HEK293 (cell line): ENCODE data around the gene ZNF18.

Experiments used
- BCL11A ChIP-seq: fragments of 450-650 bp; formaldehyde crosslinking; IDR thresholded peaks from 2 replicates; pipeline ENCODE4 v1.5.1; 2016; ENCODE audit warnings: low read depth, missing biosample characterization, missing genetic modification characterization
- BCL11B ChIP-seq: fragments of 450-650 bp; formaldehyde crosslinking; IDR thresholded peaks from 2 replicates; pipeline ENCODE4 v1.5.1; 2016; ENCODE audit warnings: low read depth, missing biosample characterization, missing genetic modification characterization
- GFI1B ChIP-seq: fragments of 450-650 bp; formaldehyde crosslinking; IDR thresholded peaks from 2 replicates; pipeline ENCODE4 v1.5.1; 2016; ENCODE audit warnings: missing biosample characterization, missing genetic modification characterization
- GLI2 ChIP-seq: fragments of 450-650 bp; formaldehyde crosslinking; IDR thresholded peaks from 2 replicates; pipeline ENCODE4; 2017; ENCODE audit warnings: missing biosample characterization, missing genetic modification characterization, low read depth, borderline replicate concordance
- HIC1 ChIP-seq: fragments of 450-650 bp; formaldehyde crosslinking; IDR thresholded peaks from 2 replicates; pipeline ENCODE4 v1.5.1; 2016; ENCODE audit warnings: missing biosample characterization, missing genetic modification characterization
- HOXA7 ChIP-seq: sonication (generic); formaldehyde crosslinking; IDR thresholded peaks from 2 replicates; pipeline ENCODE4 v1.8.1; 2022; ENCODE audit warnings: missing genetic modification reagents, borderline replicate concordance
- OSR2 ChIP-seq: fragments of 450-650 bp; formaldehyde crosslinking; IDR thresholded peaks from 2 replicates; pipeline ENCODE4 v1.5.1; 2016; ENCODE audit warnings: missing biosample characterization, missing genetic modification characterization
- PRDM1 ChIP-seq: fragments of 450-650 bp; formaldehyde crosslinking; IDR thresholded peaks from 2 replicates; pipeline ENCODE4; 2016; ENCODE audit warnings: missing biosample characterization, missing genetic modification characterization
- SETDB1 ChIP-seq: IDR thresholded peaks from one replicate; pipeline ENCODE4 v1.6.1; 2017; ENCODE audit warnings: mild to moderate bottlenecking, low read length, moderate library complexity, mixed read lengths; ENCODE audit not compliant: insufficient read length
- ZBTB1 ChIP-seq: fragments of 450-650 bp; formaldehyde crosslinking; IDR thresholded peaks from 2 replicates; pipeline ENCODE4 v1.5.1; 2016; ENCODE audit warnings: missing biosample characterization, missing genetic modification characterization
- ZBTB17 ChIP-seq: fragments of 450-650 bp; formaldehyde crosslinking; IDR thresholded peaks from 2 replicates; pipeline ENCODE4 v1.5.1; 2016; ENCODE audit warnings: missing biosample characterization, missing genetic modification characterization
- ZBTB20 ChIP-seq: fragments of 450-650 bp; formaldehyde crosslinking; IDR thresholded peaks from 2 replicates; pipeline ENCODE4 v1.5.1; 2016; ENCODE audit warnings: missing biosample characterization, missing genetic modification characterization
- ZBTB21 ChIP-seq: fragments of 450-650 bp; formaldehyde crosslinking; IDR thresholded peaks from 2 replicates; pipeline ENCODE4 v1.5.1; 2017; ENCODE audit warnings: missing biosample characterization, missing genetic modification characterization
- ZNF132 ChIP-seq: fragments of 450-650 bp; formaldehyde crosslinking; IDR thresholded peaks from 2 replicates; pipeline ENCODE4 v1.5.1; 2017; ENCODE audit warnings: missing biosample characterization, missing genetic modification characterization, borderline replicate concordance
- ZNF146 ChIP-seq: fragments of 450-650 bp; formaldehyde crosslinking; IDR thresholded peaks from 2 replicates; pipeline ENCODE4 v1.5.1; 2016; ENCODE audit warnings: missing biosample characterization, missing genetic modification characterization
- ZNF148 ChIP-seq: fragments of 450-650 bp; formaldehyde crosslinking; IDR thresholded peaks from 2 replicates; pipeline ENCODE4 v1.5.0; 2017; ENCODE audit warnings: missing biosample characterization, missing genetic modification characterization, borderline replicate concordance
- ZNF157 ChIP-seq: fragments of 450-650 bp; formaldehyde crosslinking; IDR thresholded peaks from 2 replicates; pipeline ENCODE4 v1.5.1; 2016; ENCODE audit warnings: missing biosample characterization, missing genetic modification characterization
- ZNF169 ChIP-seq: fragments of 450-650 bp; formaldehyde crosslinking; IDR thresholded peaks from 2 replicates; pipeline ENCODE4 v1.5.1; 2016; ENCODE audit warnings: missing biosample characterization, missing genetic modification characterization
- ZNF2 ChIP-seq: fragments of 450-650 bp; formaldehyde crosslinking; IDR thresholded peaks from 2 replicates; pipeline ENCODE4 v1.5.1; 2016; ENCODE audit warnings: missing biosample characterization, missing genetic modification characterization
- ZNF239 ChIP-seq: fragments of 450-650 bp; formaldehyde crosslinking; IDR thresholded peaks from 2 replicates; pipeline ENCODE4 v1.5.1; 2016; ENCODE audit warnings: missing biosample characterization, missing genetic modification characterization
- ZNF341 ChIP-seq: fragments of 450-650 bp; formaldehyde crosslinking; IDR thresholded peaks from 2 replicates; pipeline ENCODE4; 2016; ENCODE audit warnings: low read depth, missing biosample characterization, missing genetic modification characterization
- ZNF350 ChIP-seq: fragments of 450-650 bp; formaldehyde crosslinking; IDR thresholded peaks from 2 replicates; pipeline ENCODE4 v1.5.0; 2017; ENCODE audit warnings: missing biosample characterization, mild to moderate bottlenecking, missing genetic modification characterization
- ZNF366 ChIP-seq: fragments of 450-650 bp; formaldehyde crosslinking; conservative IDR thresholded peaks from 2 replicates; pipeline ENCODE4 v1.5.1; 2016; ENCODE audit warnings: missing biosample characterization, missing genetic modification characterization
- ZNF398 ChIP-seq: fragments of 450-650 bp; formaldehyde crosslinking; IDR thresholded peaks from 2 replicates; pipeline ENCODE4 v1.5.1; 2017; ENCODE audit warnings: missing biosample characterization, missing genetic modification characterization
- ZNF426 ChIP-seq: fragments of 450-650 bp; formaldehyde crosslinking; IDR thresholded peaks from 2 replicates; pipeline ENCODE4 v1.5.1; 2017; ENCODE audit warnings: missing biosample characterization, missing genetic modification characterization, mild to moderate bottlenecking, inconsistent platforms, moderate library complexity
- ZNF433 ChIP-seq: fragments of 450-650 bp; formaldehyde crosslinking; IDR thresholded peaks from 2 replicates; pipeline ENCODE4 v1.5.1; 2016; ENCODE audit warnings: missing biosample characterization, missing genetic modification characterization, low read depth
- ZNF529 ChIP-seq: fragments of 450-650 bp; formaldehyde crosslinking; IDR thresholded peaks from 2 replicates; pipeline ENCODE4 v1.5.1; 2017; ENCODE audit warnings: missing genetic modification characterization, missing biosample characterization; ENCODE audit not compliant: insufficient replicate concordance
- ZNF544 ChIP-seq: fragments of 450-650 bp; formaldehyde crosslinking; IDR thresholded peaks from 2 replicates; pipeline ENCODE4 v1.5.0; 2017; ENCODE audit warnings: missing biosample characterization, missing genetic modification characterization
- ZNF548 ChIP-seq: fragments of 450-650 bp; formaldehyde crosslinking; IDR thresholded peaks from 2 replicates; pipeline ENCODE4 v1.5.1; 2016; ENCODE audit warnings: missing biosample characterization, missing genetic modification characterization
- ZNF610 ChIP-seq: fragments of 450-650 bp; formaldehyde crosslinking; IDR thresholded peaks from 2 replicates; pipeline ENCODE4 v1.5.1; 2016; ENCODE audit warnings: missing biosample characterization, missing genetic modification characterization, borderline replicate concordance
- ZNF645 ChIP-seq: fragments of 450-650 bp; formaldehyde crosslinking; IDR thresholded peaks from 2 replicates; pipeline ENCODE4; 2016; ENCODE audit warnings: missing biosample characterization, missing genetic modification characterization
- ZNF670 ChIP-seq: fragments of 450-650 bp; formaldehyde crosslinking; IDR thresholded peaks from 2 replicates; pipeline ENCODE4 v1.5.1; 2016; ENCODE audit warnings: missing biosample characterization, missing genetic modification characterization, low read depth
- ZNF701 ChIP-seq: fragments of 450-650 bp; formaldehyde crosslinking; IDR thresholded peaks from 2 replicates; pipeline ENCODE4 v1.5.1; 2016; ENCODE audit warnings: missing biosample characterization, missing genetic modification characterization
- ZNF768 ChIP-seq: fragments of 450-650 bp; formaldehyde crosslinking; IDR thresholded peaks from 2 replicates; pipeline ENCODE4 v1.5.1; 2018; ENCODE audit warnings: missing biosample characterization, mild to moderate bottlenecking, missing genetic modification characterization

Gene ZNF18

GRCh38 chr17:11997147-11997971 is at the start of gene ZNF18 (continued):
- TF ChIP-seq ZNF433 (no peak), ZBTB1 (tag by site-specific recombination) (0 out of 2 replicates have a peak, but pooled peaks have one; percentile 45), HOXA7 (CRISPR knock-in tag) (no peak), OSR2 (tag by site-specific recombination) (no peak), ZNF350 (no peak), SETDB1 (no peak), ZNF132 (tag by site-specific recombination) (no peak), ZNF169 (no peak), PRDM1 (tag by site-specific recombination) (peak; percentile 67; the same call in 1 of the 2 replicates), ZBTB17 (peak; percentile 68), ZNF398 (tag by site-specific recombination) (no peak), ZNF529 (tag by site-specific recombination) (no peak), ZNF341 (tag by site-specific recombination) (no peak; the same call in 1 of the 2 replicates), BCL11B (tag by site-specific recombination) (no peak), ZNF544 (no peak), ZNF645 (tag by site-specific recombination) (no peak), ZNF157 (tag by site-specific recombination) (no peak), ZNF366 (peak; percentile 83), ZNF148 (tag by site-specific recombination) (no peak), ZBTB20 (peak; percentile 91), GLI2 (tag by site-specific recombination) (no peak), HIC1 (peak; percentile 52; the same call in 1 of the 2 replicates), ZBTB21 (tag by site-specific recombination) (peak; percentile 61; the same call in 1 of the 2 replicates), ZNF2 (tag by site-specific recombination) (peak; percentile 91), GFI1B (peak; percentile 38; the same call in 1 of the 2 replicates), ZNF548 (tag by site-specific recombination) (no peak), ZNF610 (tag by site-specific recombination) (no peak; the same call in 1 of the 2 replicates), BCL11A (tag by site-specific recombination) (no peak), ZNF701 (no peak), ZNF768 (tag by site-specific recombination) (no peak), ZNF670 (tag by site-specific recombination) (no peak), ZNF426 (no peak), ZNF239 (no peak), ZNF146 (tag by site-specific recombination) (no peak)
